HFFc6 (cell line): Measurements from ENCODE around the gene FAM20B. TPM values are rescaled to one million over a fixed set of nuclear protein-coding genes. Genes with fewer than 3 reads are reported as not detected.

Source experiments
- DNase-seq: peaks from one replicate; pipeline ENCODE4 v3.0.0-alpha.2; 2018
- H3K27ac Mint-ChIP-seq: 2 replicates; pipeline ENCODE4 v1.8.0; 2020; ENCODE audit warnings: mild to moderate bottlenecking, mixed read lengths
- H3K27me3 Mint-ChIP-seq: 2 replicates; pipeline ENCODE4 v1.8.0; 2021; ENCODE audit warnings: mild to moderate bottlenecking, moderate library complexity, mixed read lengths; ENCODE audit not compliant: insufficient read depth
- H3K36me3 Mint-ChIP-seq: 2 replicates; pipeline ENCODE4 v1.8.0; 2021; ENCODE audit warnings: low read depth, mixed read lengths
- H3K4me1 Mint-ChIP-seq: 2 replicates; pipeline ENCODE4 v1.8.0; 2020; ENCODE audit warnings: low read depth, mixed read lengths
- H3K4me3 Mint-ChIP-seq: 2 replicates; pipeline ENCODE4 v1.8.0; 2020; ENCODE audit warnings: mild to moderate bottlenecking, moderate library complexity, mixed read lengths
- H3K9me3 Mint-ChIP-seq: 2 replicates; pipeline ENCODE4 v1.8.0; 2020; ENCODE audit warnings: mild to moderate bottlenecking, mixed read lengths
- total RNA-seq, 6 experiments: library from RNA; stranded (reverse); fragmentation: NEBNext Ultra II Directional; extraction: Animal tissue kit (Norgen Biotek cat#: 25700); gene quantifications; 2 replicates in 1 of 6; 3 replicates in 5 of 6; pipeline ENCODE4 v1.2.3, GENCODE V29; 2021
- TF ChIP-seq, protein P1 (sequence below): fragments of 200-600 bp; sonication (generic); IDR thresholded peaks from 2 replicates; pipeline ENCODE4 v1.5.0; 2021; ENCODE audit warnings: antibody characterized with exemption, mild to moderate bottlenecking

The FAM20B gene
- total RNA-seq, 6 experiments from 2014 or later = 58.4 to 65.7 (median 61.5) TPM

DNA sequence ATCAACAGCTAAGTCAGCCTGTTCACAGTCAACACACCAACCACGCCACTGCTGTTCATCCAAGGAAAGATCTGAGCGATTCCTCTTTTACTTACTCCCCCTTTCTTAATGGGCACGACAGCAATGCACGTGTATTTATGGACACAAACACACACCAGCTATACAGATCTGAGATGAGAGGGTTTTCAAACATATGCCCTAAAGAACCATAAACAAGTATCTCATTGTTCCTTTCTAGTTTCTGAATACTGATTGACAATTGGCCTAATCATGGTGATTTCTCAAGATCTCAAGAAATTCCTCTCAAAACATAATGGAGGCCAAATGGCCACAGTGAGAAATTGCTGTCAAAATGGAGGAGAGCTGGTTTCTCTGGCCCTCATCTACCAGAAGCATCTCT lies 74.2 kb downstream of the FAM20B start:
- TF ChIP-seq, protein P1, sequence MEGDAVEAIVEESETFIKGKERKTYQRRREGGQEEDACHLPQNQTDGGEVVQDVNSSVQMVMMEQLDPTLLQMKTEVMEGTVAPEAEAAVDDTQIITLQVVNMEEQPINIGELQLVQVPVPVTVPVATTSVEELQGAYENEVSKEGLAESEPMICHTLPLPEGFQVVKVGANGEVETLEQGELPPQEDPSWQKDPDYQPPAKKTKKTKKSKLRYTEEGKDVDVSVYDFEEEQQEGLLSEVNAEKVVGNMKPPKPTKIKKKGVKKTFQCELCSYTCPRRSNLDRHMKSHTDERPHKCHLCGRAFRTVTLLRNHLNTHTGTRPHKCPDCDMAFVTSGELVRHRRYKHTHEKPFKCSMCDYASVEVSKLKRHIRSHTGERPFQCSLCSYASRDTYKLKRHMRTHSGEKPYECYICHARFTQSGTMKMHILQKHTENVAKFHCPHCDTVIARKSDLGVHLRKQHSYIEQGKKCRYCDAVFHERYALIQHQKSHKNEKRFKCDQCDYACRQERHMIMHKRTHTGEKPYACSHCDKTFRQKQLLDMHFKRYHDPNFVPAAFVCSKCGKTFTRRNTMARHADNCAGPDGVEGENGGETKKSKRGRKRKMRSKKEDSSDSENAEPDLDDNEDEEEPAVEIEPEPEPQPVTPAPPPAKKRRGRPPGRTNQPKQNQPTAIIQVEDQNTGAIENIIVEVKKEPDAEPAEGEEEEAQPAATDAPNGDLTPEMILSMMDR = no peak
- H3K27ac Mint-ChIP-seq = peak overlapping the region; percentile 29
- no peak overlapping the region for H3K4me3 Mint-ChIP-seq
- H3K27me3 Mint-ChIP-seq = peaks cover 17% of the 10 kb centered on the region
- DNase-seq = no peak
- H3K36me3 Mint-ChIP-seq = peaks cover 51% of the 10 kb centered on the region
- peaks cover 15% of the 10 kb centered on the region for H3K4me1 Mint-ChIP-seq
- no peaks in the 10 kb centered on the region for H3K9me3 Mint-ChIP-seq

DNA sequence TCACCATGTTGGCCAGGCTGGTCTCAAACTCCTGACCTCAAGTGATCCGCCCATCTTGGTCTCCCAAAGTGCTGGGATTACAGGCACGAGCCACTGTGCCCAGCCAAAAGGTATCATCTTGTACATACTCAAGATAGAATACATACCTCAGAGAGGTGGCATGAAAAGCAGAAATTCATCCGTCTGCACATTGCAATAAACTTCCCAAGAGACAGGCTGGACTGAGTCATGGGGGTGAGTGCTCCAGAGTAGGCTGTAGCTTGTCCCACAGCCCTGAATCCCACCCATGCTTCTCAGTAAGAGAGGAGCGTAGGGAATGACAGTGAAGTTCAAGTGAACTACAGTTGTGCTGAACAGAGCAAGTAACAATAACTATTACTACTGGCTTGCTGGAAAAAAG lies 75.9 kb downstream of the FAM20B start:
- no peak for DNase-seq
- peaks cover 13% of the 10 kb centered on the region for H3K27me3 Mint-ChIP-seq
- peaks cover 50% of the 10 kb centered on the region for H3K36me3 Mint-ChIP-seq
- peak overlapping the region; percentile 55; the same call in 1 of the 2 replicates for H3K27ac Mint-ChIP-seq
- H3K4me3 Mint-ChIP-seq = no peak overlapping the region
- H3K9me3 Mint-ChIP-seq = no peaks in the 10 kb centered on the region
- TF ChIP-seq, protein P1 = no peak
- H3K4me1 Mint-ChIP-seq = peaks cover 22% of the 10 kb centered on the region

DNA sequence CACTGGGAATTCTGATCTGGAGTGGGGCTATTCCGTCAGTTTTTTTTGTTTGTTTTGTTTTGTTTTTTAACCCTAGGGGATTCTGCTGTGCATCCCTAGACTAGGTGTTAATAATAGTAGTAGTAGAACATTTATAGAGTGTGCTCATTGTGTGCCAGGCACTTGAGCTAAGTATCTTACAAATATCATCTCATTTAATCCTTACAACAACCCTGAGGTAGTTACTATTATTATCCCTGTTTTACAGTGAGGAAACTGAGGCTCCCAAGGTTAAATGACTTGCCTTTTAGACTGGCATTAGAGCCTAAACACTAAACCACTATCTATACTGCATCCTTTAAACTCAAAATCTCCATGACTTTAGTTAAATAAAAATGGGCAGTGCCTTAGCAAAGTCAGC lies 78.3 kb downstream of the FAM20B start:
- peaks cover 45% of the 10 kb centered on the region for H3K4me1 Mint-ChIP-seq
- H3K9me3 Mint-ChIP-seq = no peaks in the 10 kb centered on the region
- TF ChIP-seq, protein P1 = no peak
- peaks cover 56% of the 10 kb centered on the region for H3K36me3 Mint-ChIP-seq
- H3K4me3 Mint-ChIP-seq = no peak overlapping the region
- no peak overlapping the region; the same call in 1 of the 2 replicates for H3K27ac Mint-ChIP-seq
- peaks cover 17% of the 10 kb centered on the region for H3K27me3 Mint-ChIP-seq
- DNase-seq = no peak

DNA sequence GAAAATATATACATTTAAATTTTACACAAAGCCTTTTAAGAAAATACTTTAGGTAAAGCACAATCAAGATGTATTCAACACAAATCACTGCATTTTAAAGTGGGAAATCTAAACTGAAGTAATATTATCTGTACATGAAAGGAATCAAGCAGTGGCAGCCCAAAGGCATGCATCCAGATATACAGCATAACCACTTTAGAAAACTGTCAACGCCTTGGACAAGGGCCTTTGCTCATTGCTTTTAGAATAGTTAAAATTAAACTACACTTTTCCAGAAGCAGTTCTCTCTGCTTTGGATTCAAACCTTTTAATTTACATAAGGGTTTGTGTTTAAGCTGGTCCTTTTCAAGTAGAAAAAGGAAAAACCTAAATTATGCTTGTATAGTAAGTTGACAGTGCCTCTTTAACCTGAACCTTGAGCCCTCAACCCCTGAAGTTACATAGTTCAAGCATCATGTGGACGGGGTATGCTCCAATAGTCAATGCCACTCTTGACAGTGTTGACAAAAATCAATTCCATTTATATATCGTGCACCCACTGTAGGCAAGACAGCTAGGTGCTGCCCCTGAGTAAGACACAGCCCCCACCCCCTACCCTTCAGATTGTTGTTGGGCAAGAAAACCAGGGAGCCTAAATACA lies 79.0 kb downstream of the FAM20B start:
- H3K36me3 Mint-ChIP-seq = peaks cover 54% of the 10 kb centered on the region
- peaks cover 45% of the 10 kb centered on the region for H3K4me1 Mint-ChIP-seq
- H3K27ac Mint-ChIP-seq = no peak overlapping the region
- peaks cover 14% of the 10 kb centered on the region for H3K27me3 Mint-ChIP-seq
- H3K9me3 Mint-ChIP-seq = no peaks in the 10 kb centered on the region
- TF ChIP-seq, protein P1 = no peak
- H3K4me3 Mint-ChIP-seq = no peak overlapping the region
- no peak for DNase-seq

DNA sequence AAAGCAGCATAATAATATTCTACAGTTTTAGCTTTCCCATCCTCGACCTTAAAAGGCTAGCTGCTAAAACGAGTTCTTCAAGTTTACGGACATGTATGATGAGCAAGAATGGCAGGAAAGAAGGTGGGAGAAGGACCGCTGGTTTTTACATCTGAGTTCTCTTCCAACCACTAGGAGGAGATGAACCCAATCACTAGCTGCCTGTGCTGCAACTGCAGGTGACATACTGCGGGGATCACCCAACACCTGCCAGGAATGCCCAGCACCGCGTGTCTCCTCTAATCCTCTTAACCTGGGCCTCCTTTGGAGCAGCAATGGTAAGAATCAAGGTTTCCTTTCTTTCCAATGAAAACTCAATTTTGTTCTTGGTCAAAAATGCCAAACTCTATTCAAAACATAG lies 79.7 kb downstream of the FAM20B start:
- no peak overlapping the region for H3K27ac Mint-ChIP-seq
- peaks cover 47% of the 10 kb centered on the region for H3K36me3 Mint-ChIP-seq
- no peak for DNase-seq

More for the DNA sequence above, 79.7 kb downstream of the FAM20B start:
- H3K4me1 Mint-ChIP-seq = peaks cover 45% of the 10 kb centered on the region
- TF ChIP-seq, protein P1 = peak; percentile 70
- no peak overlapping the region for H3K4me3 Mint-ChIP-seq
- H3K27me3 Mint-ChIP-seq = peaks cover 18% of the 10 kb centered on the region
- H3K9me3 Mint-ChIP-seq = no peaks in the 10 kb centered on the region
